Lower lobe of right lung (tissue), 2 donors: ENCODE results near the gene NOA1. TPM values are rescaled to one million over a fixed set of nuclear protein-coding genes. Genes with fewer than 3 reads are reported as not detected.

Experiments
- ATAC-seq, 2 donors: fragments of 200-7000 bp; cut with Tn5 transposase; one replicate each; pipeline ENCODE4 v1.9.1; 2020 to 2022; ENCODE audit warnings: mild to moderate bottlenecking in 2 of 2, moderate library complexity in 2 of 2
- DNase-seq: peaks from one replicate; pipeline ENCODE4 v3.0.0-alpha.2; 2020
- H3K27ac ChIP-seq: fragments of 200-600 bp; one replicate; pipeline ENCODE4 v1.8.0; 2022
- H3K27me3 ChIP-seq: fragments of 200-600 bp; one replicate; pipeline ENCODE4 v1.8.0; 2022; ENCODE audit warnings: low read depth
- H3K36me3 ChIP-seq: fragments of 200-600 bp; one replicate; pipeline ENCODE4 v1.8.0; 2022; ENCODE audit warnings: mild to moderate bottlenecking
- H3K4me1 ChIP-seq: fragments of 200-600 bp; one replicate; pipeline ENCODE4 v1.8.0; 2022
- H3K4me3 ChIP-seq: fragments of 200-600 bp; one replicate; pipeline ENCODE4 v1.8.0; 2022; ENCODE audit warnings: mild to moderate bottlenecking
- H3K9me3 ChIP-seq: fragments of 200-600 bp; one replicate; pipeline ENCODE4 v1.8.0; 2022
- CTCF ChIP-seq: fragments of 200-600 bp; IDR thresholded peaks from one replicate; pipeline ENCODE4 v1.8.0; 2022; ENCODE audit warnings: antibody characterized with exemption, mild to moderate bottlenecking
- intact Hi-C: fragments of 100-400 bp; cut with DNase I; formaldehyde crosslinking; loops from one replicate; pipeline ENCODE4 v1.11.0; 2022
- total RNA-seq: library from RNA; stranded (reverse); fragmentation: NEBNext Ultra II Directional; extraction: Animal tissue kit (Norgen Biotek cat#: 25700); gene quantifications from one replicate; pipeline ENCODE4 v1.2.1, GENCODE V29; 2021
- donor health status: DM: no; HTN: yes; CAD: no; lungs with severe emphysema.

NOA1 gene
- total RNA-seq, 1 donor from 2014 or later: 14.9 TPM

- peaks cover 35% of the 10 kb centered on the region for H3K4me1 ChIP-seq
These were observed 4.4 kb upstream of the NOA1 start for GRCh38 chr4:56981795-56982201.

GRCh38 chr4:56979421-56980072, 2.1 kb upstream of the NOA1 start:
- H3K4me3 ChIP-seq: peak overlapping the region; percentile 97
- H3K36me3 ChIP-seq: no peaks in the 10 kb centered on the region
- no peak for TF ChIP-seq CTCF
- peak overlapping the region; percentile 85 for H3K27ac ChIP-seq
- intact Hi-C loops: no loop called here
- ATAC-seq (no peak), DNase-seq (no peak)
- no peaks in the 10 kb centered on the region for H3K27me3 ChIP-seq
- no peaks in the 10 kb centered on the region for H3K9me3 ChIP-seq
- H3K4me1 ChIP-seq: peaks cover 55% of the 10 kb centered on the region

More at GRCh38 chr4:56981795-56982201, 4.4 kb upstream of the NOA1 start:
- no peak overlapping the region for H3K4me3 ChIP-seq
- no peak for ATAC-seq
- H3K27me3 ChIP-seq: no peaks in the 10 kb centered on the region
- intact Hi-C loops: no loop called here
- DNase-seq: no peak
- TF ChIP-seq CTCF: no peak
- H3K36me3 ChIP-seq: peaks cover 19% of the 10 kb centered on the region
- H3K27ac ChIP-seq: no peak overlapping the region
- no peaks in the 10 kb centered on the region for H3K9me3 ChIP-seq

- no peak for TF ChIP-seq CTCF
- intact Hi-C loops: no loop called here
These were observed 1.4 kb upstream of the NOA1 start, which contains the start of gene POLR2B for GRCh38 chr4:56978750-56979303. POLR2B (plus strand) TSS chr4:56978896; CDS start chr4:56978986, 90 bp downstream.

GRCh38 chr4:56976837-56977320, 527 bp downstream of the NOA1 start:
- Histone ChIP-seq H3K36me3 (peaks cover 24% of the 10 kb centered on the region), H3K4me3 (peak overlapping the region; percentile 97), H3K27ac (peak overlapping the region; percentile 85), H3K4me1 (peaks cover 47% of the 10 kb centered on the region), H3K9me3 (no peaks in the 10 kb centered on the region), H3K27me3 (no peaks in the 10 kb centered on the region)
- intact Hi-C loops: no loop called here
- TF ChIP-seq CTCF: peak; percentile 24
- ATAC-seq: peak; percentile 79 to 84
- peak; percentile 83 for DNase-seq

More at GRCh38 chr4:56978750-56979303, 1.4 kb upstream of the NOA1 start, which contains the start of gene POLR2B:
- DNase-seq: peak; percentile 97
- peaks cover 57% of the 10 kb centered on the region for H3K4me1 ChIP-seq
- ATAC-seq: peak; percentile 91 to 92
- H3K27ac ChIP-seq: peak within 1 kb of the TSS; percentile 85
- H3K4me3 ChIP-seq: peak within 1 kb of the TSS; percentile 97
- H3K27me3 ChIP-seq: no peaks in the 10 kb centered on the region
- H3K36me3 ChIP-seq: peaks cover 5% of the 10 kb centered on the region
- no peaks in the 10 kb centered on the region for H3K9me3 ChIP-seq

GRCh38 chr4:56976283-56976836, 1.0 kb downstream of the NOA1 start:
- H3K27ac ChIP-seq: peak overlapping the region; percentile 85
- H3K4me1 ChIP-seq: peaks cover 42% of the 10 kb centered on the region
- TF ChIP-seq CTCF: no peak
- H3K9me3 ChIP-seq: no peaks in the 10 kb centered on the region
- H3K36me3 ChIP-seq: peaks cover 29% of the 10 kb centered on the region
- H3K4me3 ChIP-seq: peak overlapping the region; percentile 97
- ATAC-seq (no peak), DNase-seq (no peak)
- no peaks in the 10 kb centered on the region for H3K27me3 ChIP-seq
- intact Hi-C loops: no loop called here
